Measurements from ENCODE around the gene AIF1.
A peak's percentile ranks its signal among the peaks of the same experiment; 100 is the strongest.

Gene AIF1

GRCh38 chr6:31663961-31664789 is 49.1 kb downstream of the AIF1 start:
- peak; percentile 27 for DNase-seq (ENCODE audit: low spot score)

- DNase-seq (ENCODE audit: low spot score) = peak; percentile 96
These were observed 49.9 kb downstream of the AIF1 start, which contains the start of gene GPANK1 for GRCh38 chr6:31664790-31665500. GPANK1 (minus strand) TSS chr6:31664997; CDS start chr6:31664478, 519 bp downstream.

GRCh38 chr6:31665501-31666336 is 50.7 kb downstream of the AIF1 start, which contains the start of gene CSNK2B:
CSNK2B (plus strand) TSS chr6:31666080; CDS start chr6:31666832, 752 bp downstream.
- peak; percentile 97 for DNase-seq (ENCODE audit: low spot score)

- no peak for DNase-seq (ENCODE audit: low spot score)
These were observed 51.4 kb downstream of the AIF1 start for GRCh38 chr6:31666337-31666965.

Data from LoVo (cell line).